ENCODE measurements around the gene RELL1. TPM values are rescaled to one million over a fixed set of nuclear protein-coding genes. Genes with fewer than 3 reads are reported as not detected.

RELL1 gene
- total and polyA plus RNA-seq, 4 donors, result 1.8 to 47.4 (median 20.6) TPM

GRCh38 chr4:37597034-37597433 lies 89.1 kb downstream of the RELL1 start:
- TF ChIP-seq CTCF (IDR thresholded peaks at IDR 0.05; ENCODE audit: control extremely low read depth, extremely low read depth), result no peak
- H3K4me1 ChIP-seq (ENCODE audit: control insufficient read depth in 5 of 5, insufficient read depth in 5 of 5, low read length in 5 of 5), result peaks cover 0 to 7% (median 0%) of the 10 kb centered on the region in 5 donors
- H3K9ac ChIP-seq (ENCODE audit: insufficient read depth in 1 of 2, low read length in 2 of 2), result no peak overlapping the region
- no peaks in the 10 kb centered on the region for H3K9me3 ChIP-seq (ENCODE audit: control insufficient read depth in 4 of 4, insufficient read depth in 3 of 4, low read length in 3 of 4)
- no peak for DNase-seq
- H3K4me3 ChIP-seq, result no peak overlapping the region
- H3K27me3 ChIP-seq (ENCODE audit: control insufficient read depth in 3 of 3, insufficient read depth in 3 of 3, low read length in 2 of 3), result no peaks in the 10 kb centered on the region
- no peaks in the 10 kb centered on the region for H3K36me3 ChIP-seq (ENCODE audit: control insufficient read depth in 4 of 4, insufficient read depth in 4 of 4, low read length in 4 of 4)
- no peak overlapping the region for H3K27ac ChIP-seq (ENCODE audit: low read depth in 1 of 2, low read length in 1 of 2)
- ATAC-seq (ENCODE audit: insufficient read depth, low FRiP score), result no peak
- WGBS, 2 donors, result 94 to 95% methylated on average over 4 of the region's 4 CpGs

- Histone ChIP-seq H3K27ac (ENCODE audit: low read depth in 1 of 2, low read length in 1 of 2) (no peak overlapping the region), H3K4me1 (ENCODE audit: control insufficient read depth in 5 of 5, insufficient read depth in 5 of 5, low read length in 5 of 5) (peaks cover 0 to 7% (median 0%) of the 10 kb centered on the region in 5 donors), H3K9me3 (ENCODE audit: control insufficient read depth in 4 of 4, insufficient read depth in 3 of 4, low read length in 3 of 4) (no peaks in the 10 kb centered on the region), H3K4me3 (no peak overlapping the region), H3K36me3 (ENCODE audit: control insufficient read depth in 4 of 4, insufficient read depth in 4 of 4, low read length in 4 of 4) (no peaks in the 10 kb centered on the region), H3K9ac (ENCODE audit: insufficient read depth in 1 of 2, low read length in 2 of 2) (no peak overlapping the region), H3K27me3 (ENCODE audit: control insufficient read depth in 3 of 3, insufficient read depth in 3 of 3, low read length in 2 of 3) (no peaks in the 10 kb centered on the region)
- WGBS, 2 donors, result 80 to 82% methylated on average over 12 of the region's 12 CpGs
- DNase-seq, result no peak
- TF ChIP-seq CTCF (IDR thresholded peaks at IDR 0.05; ENCODE audit: control extremely low read depth, extremely low read depth), result no peak
- no peak for ATAC-seq (ENCODE audit: insufficient read depth, low FRiP score)
Measured at GRCh38 chr4:37595875-37596680, 90.1 kb downstream of the RELL1 start.

- H3K9ac ChIP-seq (ENCODE audit: insufficient read depth in 1 of 2, low read length in 2 of 2), result no peak overlapping the region
- peaks cover 0 to 7% (median 0%) of the 10 kb centered on the region in 5 donors for H3K4me1 ChIP-seq (ENCODE audit: control insufficient read depth in 5 of 5, insufficient read depth in 5 of 5, low read length in 5 of 5)
- peaks cover 0 to 5% (median 0%) of the 10 kb centered on the region in 4 donors for H3K36me3 ChIP-seq (ENCODE audit: control insufficient read depth in 4 of 4, insufficient read depth in 4 of 4, low read length in 4 of 4)
- no peaks in the 10 kb centered on the region for H3K9me3 ChIP-seq (ENCODE audit: control insufficient read depth in 4 of 4, insufficient read depth in 3 of 4, low read length in 3 of 4)
- H3K27ac ChIP-seq (ENCODE audit: low read depth in 1 of 2, low read length in 1 of 2), result no peak overlapping the region
- DNase-seq, result no peak
- H3K27me3 ChIP-seq (ENCODE audit: control insufficient read depth in 3 of 3, insufficient read depth in 3 of 3, low read length in 2 of 3), result no peaks in the 10 kb centered on the region
- 78 to 82% methylated on average over 2 of the region's 2 CpGs for WGBS, 2 donors
- H3K4me3 ChIP-seq, result no peak overlapping the region
- TF ChIP-seq CTCF (IDR thresholded peaks at IDR 0.05; ENCODE audit: control extremely low read depth, extremely low read depth), result no peak
- no peak for ATAC-seq (ENCODE audit: insufficient read depth, low FRiP score)
Measured at GRCh38 chr4:37594099-37594498, 92.1 kb downstream of the RELL1 start.

All from lung (tissue), 12 donors.